PC-9 (cell line): ENCODE measurements around the gene SLC25A1.
"Not testable (repeated sequence)": the region's sequence is repeated elsewhere in the genome, so short reads cannot be mapped to it uniquely, and the experiment has no call there.

Experiments
- CTCF ChIP-seq: fragments of 200-600 bp; sonication (generic); conservative IDR thresholded peaks from 2 replicates; pipeline ENCODE4 v1.6.1; 2017; ENCODE audit warnings: mixed run types, antibody characterized with exemption, mild to moderate bottlenecking, moderate library complexity
- EZH2 ChIP-seq: fragments of 200-600 bp; sonication (generic); IDR thresholded peaks from 2 replicates; pipeline ENCODE4 v1.8.0; 2017; ENCODE audit warnings: antibody characterized with exemption, low read depth

- TF ChIP-seq CTCF, EZH2: not testable (repeated sequence)
Observed at GRCh38 chr22:19156109-19156508, 22.4 kb downstream of the SLC25A1 start.
